Cerebellar nuclear complex (tissue), 1 donor: Measurements from ENCODE around the gene ZNF750.

Experiments
- DNase-seq, 2 experiments: peaks; one replicate each; lab custom pipeline; 2025; lab: John Stamatoyannopoulos, UW

ZNF750 gene

GRCh38 chr17:82872591-82873520 is 33.0 kb upstream of the ZNF750 start:
- DNase-seq: no peak

GRCh38 chr17:82871776-82872561 is 32.1 kb upstream of the ZNF750 start:
- DNase-seq: no peak

GRCh38 chr17:82871056-82871775 is 31.4 kb upstream of the ZNF750 start:
- DNase-seq: no peak

DNA sequence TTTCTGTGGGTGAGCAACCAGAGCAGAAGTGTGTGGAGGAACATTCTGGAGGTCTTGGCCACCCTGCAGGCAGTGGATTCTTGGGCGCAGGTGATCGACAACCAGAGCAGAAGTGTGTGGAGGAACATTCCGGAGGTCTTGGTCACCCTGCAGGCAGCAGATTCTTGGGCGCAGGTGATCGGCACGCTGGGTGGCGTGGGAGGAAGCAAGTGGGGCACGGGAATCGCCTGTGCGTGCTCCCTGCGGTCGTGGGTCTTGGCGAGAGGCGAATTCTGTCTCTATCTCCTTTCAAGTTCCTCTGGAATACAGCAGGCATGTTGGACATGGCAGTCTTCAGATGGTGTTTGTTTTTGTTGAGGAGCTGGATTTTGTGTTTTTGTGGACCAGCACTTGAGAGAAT is 30.7 kb upstream of the ZNF750 start:
- no peak for DNase-seq

GRCh38 chr17:82870091-82870491 is 30.3 kb upstream of the ZNF750 start:
- DNase-seq: no peak

DNA sequence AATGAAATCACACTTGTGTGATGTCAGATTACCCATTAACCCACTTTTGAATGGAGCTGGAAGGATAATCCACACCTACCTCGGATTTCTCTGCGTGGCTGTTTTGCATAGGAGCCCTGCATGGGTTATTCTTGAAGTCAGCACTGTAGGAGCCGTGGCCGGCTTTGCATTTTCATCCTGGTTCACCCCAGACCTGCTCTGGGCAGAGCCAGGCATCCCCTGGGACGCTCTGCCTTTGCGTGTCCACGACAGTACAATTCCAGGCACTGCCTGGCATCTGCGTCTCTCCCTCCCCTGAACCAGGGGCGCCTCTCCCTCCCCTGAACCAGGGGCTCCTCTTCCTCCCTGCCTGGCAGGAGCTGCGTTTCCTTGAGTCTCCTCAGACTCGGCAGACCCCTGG is 29.7 kb upstream of the ZNF750 start:
- no peak for DNase-seq

- DNase-seq: no peak
Measured at GRCh38 chr17:82868715-82869131, 28.9 kb upstream of the ZNF750 start.

DNA sequence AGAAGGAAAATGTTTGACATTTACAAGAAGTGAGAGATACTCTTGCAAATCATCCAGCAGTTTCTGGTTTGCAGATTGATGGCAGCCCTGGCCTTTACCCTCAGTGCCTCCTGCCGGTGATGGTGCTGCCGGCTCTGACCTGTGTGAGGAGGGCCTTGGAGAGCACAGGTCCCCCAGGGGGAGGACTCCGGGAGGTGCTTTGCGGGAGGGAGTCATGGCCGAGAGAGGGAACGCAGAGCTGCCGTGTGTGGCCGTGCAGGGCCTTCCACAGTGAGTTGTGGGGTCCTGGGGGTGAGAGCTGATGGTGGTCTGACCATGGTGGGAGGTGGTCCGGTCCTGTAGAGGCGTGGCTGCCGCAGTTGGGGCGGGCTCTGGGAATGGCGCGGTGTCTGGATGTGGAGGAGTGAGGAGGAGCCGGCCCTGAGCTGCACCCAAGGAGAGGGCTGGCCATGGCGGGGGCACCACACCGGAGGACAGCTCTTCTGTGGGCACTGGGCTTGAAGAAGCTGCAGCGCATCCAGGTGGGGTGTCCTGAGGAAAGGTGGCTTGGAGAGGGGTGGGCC is 28.0 kb upstream of the ZNF750 start:
- no peak for DNase-seq

- no peak for DNase-seq
Measured at GRCh38 chr17:82866590-82867191, 26.9 kb upstream of the ZNF750 start.

DNA sequence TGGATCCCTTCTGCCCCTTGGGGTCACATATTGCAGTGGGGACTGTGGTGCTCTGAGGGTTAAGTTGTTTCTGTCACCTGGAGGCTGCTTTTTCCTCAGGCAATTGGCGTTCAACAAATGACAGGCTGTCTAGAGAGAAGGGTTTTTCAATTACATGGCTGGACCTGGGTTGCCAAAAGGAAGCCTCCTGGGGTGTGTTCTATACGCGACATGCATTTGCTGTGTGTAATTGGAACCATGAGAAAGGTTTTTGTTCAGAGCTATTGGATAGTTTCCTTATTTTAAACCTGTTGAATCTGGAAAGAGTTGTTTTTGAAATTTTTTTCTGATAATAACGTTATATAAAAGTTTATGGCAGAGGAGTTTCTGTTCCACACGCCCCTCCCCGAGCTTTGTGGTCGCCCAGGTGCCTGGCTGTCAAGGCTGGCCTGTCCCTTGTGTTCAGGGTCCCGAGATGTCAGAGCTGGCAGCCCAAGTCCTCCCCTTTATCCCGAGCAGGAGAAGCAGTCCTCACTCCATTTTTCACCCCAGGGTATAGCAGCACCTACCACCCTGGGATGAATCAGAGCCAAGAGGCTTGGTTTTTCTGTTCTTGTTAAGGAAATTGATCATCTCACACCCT is 26.1 kb upstream of the ZNF750 start:
- DNase-seq: no peak

- DNase-seq: no peak
Measured at GRCh38 chr17:82865274-82865673, 25.5 kb upstream of the ZNF750 start.

GRCh38 chr17:82864713-82865248 is 25.0 kb upstream of the ZNF750 start:
- DNase-seq: no peak

DNA sequence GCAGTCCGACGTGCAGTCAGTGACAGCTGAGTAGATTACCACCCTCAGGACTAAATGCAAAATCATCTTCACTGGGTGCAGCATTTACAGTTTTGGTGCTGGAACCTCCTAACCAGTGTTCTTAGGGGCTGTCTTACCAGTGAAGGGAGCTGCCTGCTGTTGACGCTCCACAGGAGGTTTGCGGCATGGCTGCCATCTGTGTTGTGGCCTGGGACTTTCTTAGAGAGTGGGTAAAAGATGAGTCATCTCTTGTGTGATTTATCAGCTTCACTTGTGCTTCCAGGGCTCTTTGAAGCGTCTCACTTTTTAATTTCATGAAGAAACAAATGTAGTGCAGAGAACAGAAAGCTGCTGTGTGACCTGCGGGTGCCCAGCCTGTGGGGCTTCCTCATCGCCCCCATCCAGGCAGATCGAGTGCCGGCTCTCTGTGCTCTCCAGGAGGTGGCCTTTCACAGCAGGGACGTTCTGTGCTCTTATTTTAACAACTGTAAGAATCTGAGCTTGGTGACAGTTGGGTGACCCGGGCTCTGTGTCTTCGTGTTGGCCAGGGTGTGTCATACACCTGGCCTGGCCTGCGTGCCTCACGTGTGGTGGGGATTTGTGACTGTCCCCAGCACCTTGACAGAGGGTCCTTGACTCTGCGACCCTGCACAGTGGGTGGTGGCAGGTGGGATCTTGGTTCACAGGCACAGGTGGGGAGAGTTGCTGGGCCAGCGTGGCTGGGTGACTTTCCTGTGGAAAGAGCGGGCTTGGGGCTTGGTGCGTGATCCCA is 24.3 kb upstream of the ZNF750 start:
- DNase-seq: no peak

DNA sequence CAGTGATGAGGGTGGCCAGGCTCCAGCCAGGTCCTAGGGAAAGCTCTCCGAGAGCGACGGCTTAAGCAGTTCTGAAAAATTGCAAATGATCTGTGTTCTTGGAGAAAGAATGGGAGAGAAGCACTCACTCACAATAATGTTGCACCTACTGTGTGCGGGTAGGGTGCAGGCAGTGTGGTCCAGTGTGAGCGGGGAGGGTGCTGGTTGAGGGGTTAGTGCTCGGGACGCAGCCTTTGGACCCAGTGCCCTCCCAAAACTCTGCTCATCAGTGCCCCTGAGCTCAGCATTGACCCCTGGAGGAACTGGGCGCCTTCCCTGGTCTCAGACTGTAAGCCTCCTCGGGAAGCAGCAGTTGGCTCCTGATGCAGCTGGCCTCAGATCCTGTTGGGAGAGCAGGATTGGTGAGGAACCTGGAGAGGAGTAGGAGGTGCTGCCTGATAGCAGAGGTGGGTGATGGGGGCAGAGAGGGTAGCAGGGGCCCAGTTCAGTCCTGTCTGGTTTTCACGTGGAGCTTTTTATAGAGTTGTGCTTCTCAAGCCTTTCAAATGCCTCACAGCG is 23.6 kb upstream of the ZNF750 start:
- DNase-seq: no peak

GRCh38 chr17:82862737-82863382 is 23.0 kb upstream of the ZNF750 start:
- DNase-seq: no peak

- no peak for DNase-seq
Measured at GRCh38 chr17:82862191-82862590, 22.4 kb upstream of the ZNF750 start.

DNA sequence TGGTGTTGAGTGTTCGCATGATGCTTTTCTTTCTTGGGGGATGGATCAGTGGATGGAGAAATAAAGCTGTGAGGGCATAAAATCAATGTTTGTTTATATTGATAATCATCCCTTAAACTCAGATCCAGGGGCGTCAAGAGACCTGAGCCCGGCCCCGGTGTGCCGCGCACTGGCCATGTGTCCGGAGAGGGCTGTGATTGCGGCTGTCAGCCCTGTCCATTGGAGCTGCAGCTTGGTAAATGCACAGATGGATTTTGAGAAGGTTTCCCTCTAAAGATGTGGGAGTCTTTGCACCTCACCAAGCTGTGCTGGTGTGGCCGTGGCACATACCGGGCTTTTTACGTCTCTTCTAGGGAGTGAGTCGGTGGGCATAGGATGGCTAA is 21.6 kb upstream of the ZNF750 start:
- no peak for DNase-seq

DNA sequence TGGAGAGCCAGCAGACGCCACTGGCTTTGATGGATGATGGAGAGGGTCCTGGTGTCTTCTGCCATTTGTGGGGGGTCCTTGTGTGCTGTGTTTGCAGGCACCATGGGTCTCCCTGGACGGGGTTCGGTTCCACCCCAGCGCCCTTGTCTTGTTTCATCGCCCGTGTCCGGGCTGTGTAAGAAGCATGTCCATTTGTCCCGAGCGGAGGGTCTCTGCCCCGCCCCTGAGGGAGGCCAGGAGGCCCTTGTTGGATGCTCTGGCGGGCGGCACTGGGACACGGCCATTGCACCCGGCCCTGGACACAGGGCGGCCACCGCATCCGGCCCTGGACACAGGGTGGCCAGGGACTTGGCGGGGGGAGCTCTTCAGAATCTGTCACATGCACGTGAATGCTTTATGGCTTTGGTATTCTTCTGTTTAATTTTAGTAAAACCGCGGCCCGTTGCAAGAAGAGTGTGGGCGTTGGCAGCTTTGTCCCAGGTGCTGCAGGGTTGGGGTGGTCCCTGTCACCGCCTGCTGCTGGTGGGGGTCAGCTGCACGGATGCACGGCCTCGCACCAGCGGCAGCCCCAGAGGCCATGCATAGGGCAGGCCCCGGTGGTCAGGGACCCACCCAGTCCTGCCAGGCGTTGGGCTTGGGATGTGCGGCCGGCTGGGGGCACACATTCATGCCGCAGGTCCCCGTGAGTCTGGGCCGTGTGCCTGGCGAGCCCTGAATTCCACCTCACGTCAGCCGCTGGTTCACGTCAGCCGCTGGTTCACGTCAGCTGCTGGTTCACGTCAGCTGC is 21.0 kb upstream of the ZNF750 start:
- no peak for DNase-seq
